PC-9 (cell line): ENCODE data around the gene SCN3A. TPM values are rescaled to one million over a fixed set of nuclear protein-coding genes. Genes with fewer than 3 reads are reported as not detected.

Experiments
- BruUV-seq: library from RNA; stranded (reverse); fragments of 400-500 nt; replicated peaks from 2 replicates; lab custom pipeline; 2021; lab: Mats Ljungman, UMichigan
- CTCF ChIA-PET: fragments of 300-600 bp; sonication (Branson Sonifier 250); formaldehyde crosslinking; loops from one replicate; lab custom pipeline; 2022; ENCODE audit warnings: antibody characterized with exemption; lab: Charles Lee
- POLR2A ChIA-PET: fragments of 300-600 bp; sonication (Branson Sonifier 250); formaldehyde crosslinking; loops from one replicate; lab custom pipeline; 2022; ENCODE audit warnings: antibody characterized with exemption; ENCODE audit not compliant: unreplicated experiment; lab: Charles Lee
- DNase-seq, 2 experiments: peaks; one replicate each; pipeline versions ENCODE4 v3.0.0 to v3.0.0-alpha.2; 2015 to 2022; ENCODE audit warnings: mixed read lengths in 1 of 2
- H2AFZ ChIP-seq: fragments of 200-600 bp; sonication (generic); 2 replicates; pipeline ENCODE4 v1.8.1; 2017; ENCODE audit warnings: antibody characterized with exemption
- H3F3A ChIP-seq: fragments of 200-600 bp; sonication (generic); 2 replicates; pipeline ENCODE4 v1.8.1; 2017; ENCODE audit warnings: antibody characterized with exemption, mild to moderate bottlenecking, low read depth; ENCODE audit not compliant: insufficient read depth
- H3K27ac ChIP-seq: fragments of 200-600 bp; sonication (generic); 2 replicates; pipeline ENCODE4 v1.6.1; 2016; ENCODE audit warnings: mixed run types
- H3K27me3 ChIP-seq: fragments of 200-600 bp; sonication (generic); 2 replicates; pipeline ENCODE4 v1.6.1; 2016; ENCODE audit warnings: low read depth, mixed run types; ENCODE audit not compliant: insufficient read depth
- H3K36me3 ChIP-seq: fragments of 200-600 bp; sonication (generic); 2 replicates; pipeline ENCODE4 v1.6.1; 2016; ENCODE audit warnings: low read depth, mixed run types
- H3K4me1 ChIP-seq: fragments of 200-600 bp; sonication (generic); replicated peaks from 2 replicates; pipeline ENCODE4 v1.6.1; 2016; ENCODE audit warnings: mixed run types; ENCODE audit not compliant: insufficient read depth
- H3K4me2 ChIP-seq: fragments of 200-600 bp; sonication (generic); 2 replicates; pipeline ENCODE4 v1.6.1; 2017; ENCODE audit warnings: mixed run types
- H3K4me3 ChIP-seq: fragments of 200-600 bp; sonication (generic); 2 replicates; pipeline ENCODE4 v1.6.1; 2016; ENCODE audit warnings: mixed run types
- H3K79me2 ChIP-seq: fragments of 200-600 bp; sonication (generic); 2 replicates; pipeline ENCODE4 v1.6.1; 2017; ENCODE audit warnings: low read depth, mixed run types
- H3K9me2 ChIP-seq: fragments of 200-600 bp; sonication (generic); 2 replicates; pipeline ENCODE4 v1.8.1; 2017; ENCODE audit warnings: mild to moderate bottlenecking; ENCODE audit not compliant: insufficient read depth
- H3K9me3 ChIP-seq: fragments of 200-600 bp; sonication (generic); 2 replicates; pipeline ENCODE4 v1.8.1; 2016; ENCODE audit warnings: low read depth; ENCODE audit not compliant: insufficient read depth
- H4K20me1 ChIP-seq: fragments of 200-600 bp; sonication (generic); 2 replicates; pipeline ENCODE4 v1.8.1; 2017; ENCODE audit not compliant: insufficient read depth
- CTCF ChIP-seq: fragments of 200-600 bp; sonication (generic); conservative IDR thresholded peaks from 2 replicates; pipeline ENCODE4 v1.6.1; 2017; ENCODE audit warnings: mixed run types, antibody characterized with exemption, mild to moderate bottlenecking, moderate library complexity
- EZH2 ChIP-seq: fragments of 200-600 bp; sonication (generic); IDR thresholded peaks from 2 replicates; pipeline ENCODE4 v1.8.0; 2017; ENCODE audit warnings: antibody characterized with exemption, low read depth
- intact Hi-C: fragments of 100-400 bp; cut with micrococcal nuclease; formaldehyde crosslinking; loops from one replicate; pipeline ENCODE4 v1.10.0; 2022; ENCODE audit not compliant: unreplicated experiment
- total RNA-seq: library from RNA; stranded (reverse); gene quantifications from 2 replicates; pipeline ENCODE4 v1.2.3, GENCODE V29; 2021

SCN3A gene
- total RNA-seq, 1 experiment from 2014 or later, result not detected

- no peaks in the 10 kb centered on the region for H3K27me3 ChIP-seq
- no TSS peak for BruUV-seq
- CTCF ChIA-PET, result no interaction called here
Measured at GRCh38 chr2:165248238-165248637, 44.4 kb upstream of the SCN3A start.

GRCh38 chr2:165245081-165245793 lies 41.4 kb upstream of the SCN3A start:
- intact Hi-C loops, result loop anchor here (10.0 kb wide), 1 partner anchor 60 kb away; no protein-coding TSS in a partner anchor
- H2AFZ ChIP-seq, result no peak overlapping the region
- no peak for DNase-seq
- H3K4me1 ChIP-seq, result no peaks in the 10 kb centered on the region
- H3F3A ChIP-seq, result no peaks in the 10 kb centered on the region
- no peaks in the 10 kb centered on the region for H3K79me2 ChIP-seq
- H3K4me3 ChIP-seq, result no peak overlapping the region
- no peaks in the 10 kb centered on the region for H3K27me3 ChIP-seq
- POLR2A ChIA-PET, result no interaction called here
- no peaks in the 10 kb centered on the region for H3K9me2 ChIP-seq
- TF ChIP-seq EZH2, result no peak
- TF ChIP-seq CTCF, result no peak
- no peaks in the 10 kb centered on the region for H4K20me1 ChIP-seq
- no peak overlapping the region for H3K4me2 ChIP-seq
- no peaks in the 10 kb centered on the region for H3K36me3 ChIP-seq
- no TSS peak for BruUV-seq
- H3K27ac ChIP-seq, result no peak overlapping the region
- H3K9me3 ChIP-seq, result no peaks in the 10 kb centered on the region
- CTCF ChIA-PET, result no interaction called here

More at GRCh38 chr2:165248238-165248637, 44.4 kb upstream of the SCN3A start:
- no peaks in the 10 kb centered on the region for H3K9me2 ChIP-seq
- H3K36me3 ChIP-seq, result no peaks in the 10 kb centered on the region
- no peaks in the 10 kb centered on the region for H4K20me1 ChIP-seq
- no peak overlapping the region for H3K27ac ChIP-seq
- POLR2A ChIA-PET, result no interaction called here
- H3F3A ChIP-seq, result no peaks in the 10 kb centered on the region
- H3K79me2 ChIP-seq, result no peaks in the 10 kb centered on the region
- H2AFZ ChIP-seq, result no peak overlapping the region
- no peak overlapping the region for H3K4me2 ChIP-seq
- intact Hi-C loops, result loop anchor here (10.0 kb wide), 1 partner anchor 57 kb away; no protein-coding TSS in a partner anchor
- no peak for DNase-seq
- no peaks in the 10 kb centered on the region for H3K9me3 ChIP-seq
- no peak overlapping the region for H3K4me3 ChIP-seq
- TF ChIP-seq CTCF, result no peak
- no peak for TF ChIP-seq EZH2
- H3K4me1 ChIP-seq, result no peaks in the 10 kb centered on the region

- Histone ChIP-seq H3K79me2 (no peaks in the 10 kb centered on the region), H4K20me1 (no peaks in the 10 kb centered on the region), H3K4me2 (no peak overlapping the region), H3K4me3 (no peak overlapping the region), H3K27me3 (no peaks in the 10 kb centered on the region), H3K9me3 (no peaks in the 10 kb centered on the region), H3K4me1 (no peaks in the 10 kb centered on the region), H3K27ac (no peak overlapping the region), H3F3A (no peaks in the 10 kb centered on the region), H3K36me3 (no peaks in the 10 kb centered on the region), H2AFZ (no peak overlapping the region), H3K9me2 (no peaks in the 10 kb centered on the region)
- POLR2A ChIA-PET, result no interaction called here
- no TSS peak for BruUV-seq
- no peak for DNase-seq
- CTCF ChIA-PET, result interaction anchor here (0.6 kb wide), 1 partner anchor 506 kb away, joined by 3 read pairs; no protein-coding TSS in a partner anchor
- intact Hi-C loops, result loop anchor here (10.0 kb wide), 1 partner anchor 64 kb away; no protein-coding TSS in a partner anchor
- no peak for TF ChIP-seq EZH2
- TF ChIP-seq CTCF, result no peak
Measured at GRCh38 chr2:165240916-165241315, 37.1 kb upstream of the SCN3A start.
